Frontal cortex (tissue), 4 donors: ENCODE data around the gene GIPC2. TPM values are rescaled to one million over a fixed set of nuclear protein-coding genes. Genes with fewer than 3 reads are reported as not detected.
A peak's percentile ranks its signal among the peaks of the same experiment; 100 is the strongest.
"Not testable (repeated sequence)": the region's sequence is repeated elsewhere in the genome, so short reads cannot be mapped to it uniquely, and the experiment has no call there.

Experiments
- DNase-seq, 2 donors: peaks; one replicate each; pipeline ENCODE4 v3.0.0; 2012; ENCODE audit warnings: low spot score in 2 of 2
- FAIRE-seq: peaks from 2 replicates; lab custom pipeline; 2012; peaks lifted over from hg19 to GRCh38; lab: Jason Lieb, UNC
- total RNA-seq: library from RNA; depleted of rRNA; stranded (reverse); fragments of >200 nt; gene quantifications from one replicate; pipeline ENCODE4 v1.2.3, GENCODE V29; 2014
- donor health status: control.
- donor health status: control.
- donor health status: control.

The GIPC2 gene, protein sequence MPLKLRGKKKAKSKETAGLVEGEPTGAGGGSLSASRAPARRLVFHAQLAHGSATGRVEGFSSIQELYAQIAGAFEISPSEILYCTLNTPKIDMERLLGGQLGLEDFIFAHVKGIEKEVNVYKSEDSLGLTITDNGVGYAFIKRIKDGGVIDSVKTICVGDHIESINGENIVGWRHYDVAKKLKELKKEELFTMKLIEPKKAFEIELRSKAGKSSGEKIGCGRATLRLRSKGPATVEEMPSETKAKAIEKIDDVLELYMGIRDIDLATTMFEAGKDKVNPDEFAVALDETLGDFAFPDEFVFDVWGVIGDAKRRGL
- total RNA-seq = 0.41 TPM

DNA sequence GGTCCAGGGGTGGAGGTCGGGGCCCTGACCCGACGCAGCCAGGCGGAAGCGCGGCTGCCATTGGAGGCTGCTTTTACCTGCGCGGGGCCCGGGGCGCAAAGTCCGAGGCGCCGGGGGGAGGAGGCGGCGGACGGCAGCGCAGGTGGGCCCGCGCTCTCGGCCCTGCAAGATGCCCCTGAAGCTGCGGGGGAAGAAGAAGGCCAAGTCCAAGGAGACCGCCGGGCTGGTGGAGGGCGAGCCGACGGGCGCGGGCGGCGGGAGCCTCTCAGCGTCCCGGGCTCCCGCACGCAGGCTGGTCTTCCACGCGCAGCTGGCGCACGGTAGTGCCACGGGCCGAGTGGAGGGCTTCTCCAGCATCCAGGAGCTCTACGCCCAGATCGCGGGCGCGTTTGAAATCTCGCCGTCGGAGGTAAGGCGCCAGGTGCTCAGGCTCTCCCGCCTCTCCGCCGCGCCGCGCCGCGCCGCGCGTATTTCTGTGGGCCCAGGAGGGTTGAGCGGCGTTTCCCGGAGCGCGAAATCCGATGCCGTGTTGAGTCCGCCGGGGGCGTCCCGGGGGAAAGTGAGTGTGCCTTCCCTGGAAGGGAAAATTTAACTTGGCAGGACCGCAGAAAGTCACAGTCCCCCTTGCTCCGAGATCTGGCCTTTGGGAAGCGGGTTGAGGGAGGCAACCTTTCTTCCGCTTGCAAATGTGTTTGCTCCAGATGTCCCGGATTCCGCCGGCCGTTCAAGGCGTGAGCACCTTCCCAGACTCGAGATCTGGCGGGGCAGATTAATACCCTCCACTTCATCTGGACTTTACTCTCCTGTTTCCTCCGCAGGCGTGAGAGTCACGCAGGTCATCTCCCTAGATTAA is at the start of gene GIPC2:
GIPC2 (plus strand) TSS at position 41 of the 853 bp plus-strand sequence; CDS start at position 170, 129 bp downstream.
- DNase-seq (peak in 1 of 2 donors; percentile 35), FAIRE-seq (no peak)

DNA sequence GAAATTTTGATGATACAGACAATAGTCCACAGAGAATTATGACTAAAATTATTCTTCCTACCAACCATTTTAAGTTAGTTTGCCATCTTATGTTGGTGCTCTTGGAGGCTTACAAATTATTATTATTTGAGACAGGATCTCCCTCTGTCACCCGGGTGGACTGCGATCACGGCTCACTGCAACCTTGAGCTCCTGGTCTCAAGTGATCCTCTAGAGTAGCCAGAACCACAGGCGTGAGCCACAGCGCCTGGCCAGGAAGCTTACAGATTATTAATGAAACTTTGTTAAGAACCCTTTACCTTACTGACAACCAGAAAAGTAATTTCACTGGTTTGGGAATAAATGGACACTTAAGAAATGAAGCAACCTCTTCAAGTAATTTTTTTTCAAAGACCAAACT is 49.0 kb upstream of the GIPC2 start:
- no peak for DNase-seq
- no peak for FAIRE-seq

DNA sequence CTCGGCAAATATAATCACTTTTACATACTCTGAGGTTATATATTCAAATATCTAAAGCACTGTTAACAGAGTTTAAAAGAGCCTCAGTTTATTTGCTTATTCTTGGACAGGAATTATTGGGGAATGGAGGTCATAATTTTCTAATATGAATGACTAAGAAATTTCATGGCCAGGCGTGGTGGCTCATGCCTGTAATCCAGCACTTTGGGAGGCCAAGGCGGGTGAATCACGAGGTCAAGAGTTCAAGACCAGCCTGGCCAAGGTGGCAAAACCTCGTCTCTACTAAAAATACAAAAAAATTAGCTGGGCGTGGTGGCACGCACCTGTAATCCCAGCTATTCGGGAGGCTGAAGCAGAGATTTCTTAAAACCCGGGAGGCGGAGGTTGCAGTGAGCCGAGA is 45.2 kb upstream of the GIPC2 start:
- not testable (repeated sequence) for FAIRE-seq, DNase-seq

DNA sequence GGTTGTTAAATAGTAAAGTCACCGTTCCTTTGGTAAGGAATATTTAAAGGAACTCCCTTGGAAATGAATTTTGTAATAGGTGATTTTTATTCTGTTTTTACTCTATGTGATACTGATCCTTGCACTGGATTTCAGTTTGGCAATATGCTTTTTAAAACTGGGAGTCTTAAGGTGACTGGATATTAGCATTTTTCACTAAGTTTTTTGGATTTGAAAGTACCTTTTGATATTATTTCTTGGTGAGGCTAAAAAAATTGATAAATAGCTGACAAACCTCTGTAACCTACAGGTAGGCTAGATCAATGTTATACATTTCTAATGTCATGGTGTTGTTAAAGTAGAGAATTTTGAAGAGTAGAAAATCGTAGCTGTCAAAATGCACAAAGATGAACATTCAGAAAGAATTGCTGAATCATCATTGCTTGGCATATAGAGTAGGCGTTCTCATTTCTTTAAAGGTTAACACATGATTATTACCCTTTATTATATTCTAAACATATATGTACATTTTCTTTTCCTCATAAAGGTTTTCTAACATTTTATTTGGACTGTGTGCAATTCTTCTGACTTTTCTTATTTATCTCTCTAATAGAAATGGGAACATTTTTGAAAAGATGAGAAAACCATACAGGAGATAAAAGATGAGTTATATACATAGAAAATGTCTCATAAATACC is 42.6 kb upstream of the GIPC2 start:
- no peak for DNase-seq
- FAIRE-seq = peak; percentile 69

DNA sequence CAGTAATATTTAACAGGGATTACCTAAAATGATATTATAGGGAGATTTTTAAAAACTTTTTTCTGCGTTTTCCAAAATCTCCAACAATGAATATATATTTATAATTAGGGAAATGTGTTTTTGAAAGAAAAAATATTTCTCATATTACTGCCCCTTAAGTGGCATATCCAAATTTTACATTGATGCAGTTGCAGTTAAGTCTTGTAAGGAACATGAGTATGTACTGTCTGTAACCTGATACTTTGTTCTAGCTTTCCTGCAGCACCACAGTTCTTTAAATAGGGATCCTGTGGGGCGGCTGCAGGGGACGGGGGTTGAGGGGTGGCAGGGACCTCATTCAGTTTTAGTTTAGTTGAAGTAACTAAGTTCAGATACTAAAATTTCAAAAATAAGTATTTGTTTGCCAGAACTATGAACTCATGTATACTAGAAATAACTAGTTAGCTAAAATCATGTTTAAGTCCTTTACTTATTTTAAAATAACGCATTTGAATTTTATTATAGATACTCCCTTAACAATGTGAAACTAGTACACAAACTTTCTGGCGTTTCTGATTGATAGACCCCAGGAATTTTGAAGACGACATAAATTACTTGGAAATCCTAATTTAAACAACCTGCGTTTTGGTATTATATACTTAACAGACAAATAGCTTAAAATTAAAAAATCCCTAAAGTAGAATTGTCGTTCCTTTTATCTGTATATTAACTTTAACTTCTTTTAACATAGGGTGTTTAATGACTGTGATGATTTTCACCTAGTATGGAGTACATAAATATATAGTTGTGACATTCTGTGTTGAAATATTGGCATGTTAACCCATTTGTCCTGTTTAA is 41.7 kb upstream of the GIPC2 start:
- FAIRE-seq (no peak), DNase-seq (no peak)

DNA sequence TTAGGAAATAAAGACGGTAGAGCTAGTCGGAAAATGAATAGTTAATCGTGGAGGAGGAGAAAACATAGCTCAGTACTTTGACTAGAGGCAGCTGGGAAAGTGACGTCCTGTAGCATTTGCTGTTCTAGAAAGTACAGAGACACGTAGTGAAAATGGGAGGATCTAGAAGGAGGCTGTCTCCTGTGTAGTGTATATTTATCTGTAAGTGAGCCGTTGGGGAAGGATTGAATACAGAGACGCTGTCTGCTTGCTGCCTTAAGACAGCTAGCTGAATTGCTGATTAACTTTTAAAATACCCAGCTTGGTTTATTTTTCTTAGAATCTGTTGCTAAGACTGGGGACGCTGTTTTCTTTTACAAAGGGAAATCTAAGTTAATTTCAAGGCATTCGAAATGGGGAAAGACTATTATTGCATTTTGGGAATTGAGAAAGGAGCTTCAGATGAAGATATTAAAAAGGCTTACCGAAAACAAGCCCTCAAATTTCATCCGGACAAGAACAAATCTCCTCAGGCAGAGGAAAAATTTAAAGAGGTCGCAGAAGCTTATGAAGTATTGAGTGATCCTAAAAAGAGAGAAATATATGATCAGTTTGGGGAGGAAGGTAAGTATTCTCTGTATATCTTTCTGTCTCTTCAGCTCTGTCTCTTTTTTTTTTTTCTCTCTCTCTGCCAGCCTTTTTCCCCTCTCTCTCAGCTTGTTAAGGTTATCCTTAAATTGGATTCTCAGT is 40.9 kb upstream of the GIPC2 start, which contains the start of gene DNAJB4:
DNAJB4 (plus strand) TSS at position 221 of the 729 bp plus-strand sequence; CDS start at position 393, 172 bp downstream.
- peak; percentile 49 for FAIRE-seq
- DNase-seq = peak; percentile 52 to 57

DNA sequence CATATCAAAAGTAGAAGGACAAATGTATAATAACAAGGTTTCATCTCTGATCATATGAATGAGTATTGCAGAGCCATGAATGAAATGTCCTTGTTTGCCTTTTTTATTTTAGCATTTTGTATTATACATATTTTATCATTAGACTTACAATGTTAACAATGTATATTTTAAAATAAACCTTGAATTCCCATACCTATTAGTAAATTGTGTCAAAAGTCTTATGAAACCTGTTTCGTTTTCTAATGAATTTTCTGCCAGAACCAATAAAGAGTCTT is 40.4 kb upstream of the GIPC2 start:
- DNase-seq (no peak), FAIRE-seq (no peak)

DNA sequence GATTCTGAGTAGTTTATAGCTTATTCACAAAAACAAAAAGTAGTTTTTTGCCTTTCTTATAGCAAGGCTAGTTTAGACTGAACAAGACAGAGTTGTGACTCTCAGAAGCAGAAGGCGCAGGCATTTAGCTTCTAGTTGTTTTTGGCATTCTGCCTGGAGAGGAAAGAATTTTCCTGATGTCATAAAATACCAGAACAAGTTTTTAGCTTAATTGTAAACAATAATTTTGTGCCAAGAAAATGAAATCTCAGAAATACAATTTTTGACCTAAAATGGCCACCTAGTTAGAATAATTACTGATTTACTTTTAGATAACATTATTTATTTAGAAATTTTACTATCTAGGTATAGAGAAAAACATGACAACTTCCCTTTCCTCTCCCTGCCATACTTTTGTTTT is 40.0 kb upstream of the GIPC2 start:
- FAIRE-seq = peak; percentile 33
- DNase-seq = no peak

DNA sequence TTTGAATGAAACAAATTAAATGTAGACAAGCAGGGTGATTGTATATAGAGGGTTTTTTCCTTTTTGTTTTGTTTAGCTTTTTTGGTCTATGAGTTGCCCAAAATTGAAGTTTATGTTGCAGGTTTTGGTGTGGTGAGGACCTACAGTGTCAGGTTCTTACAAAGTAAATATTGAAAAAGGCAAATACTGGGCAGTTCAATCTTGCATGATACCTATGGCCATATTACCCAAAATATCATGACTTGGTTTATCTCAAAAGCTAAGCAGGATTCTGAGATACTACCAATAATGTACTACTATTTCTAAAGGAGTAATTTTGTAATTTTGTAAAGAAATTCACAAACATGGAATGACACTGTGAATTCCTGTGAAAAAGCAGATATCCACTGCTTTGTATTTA is 39.2 kb upstream of the GIPC2 start:
- DNase-seq (no peak), FAIRE-seq (no peak)

DNA sequence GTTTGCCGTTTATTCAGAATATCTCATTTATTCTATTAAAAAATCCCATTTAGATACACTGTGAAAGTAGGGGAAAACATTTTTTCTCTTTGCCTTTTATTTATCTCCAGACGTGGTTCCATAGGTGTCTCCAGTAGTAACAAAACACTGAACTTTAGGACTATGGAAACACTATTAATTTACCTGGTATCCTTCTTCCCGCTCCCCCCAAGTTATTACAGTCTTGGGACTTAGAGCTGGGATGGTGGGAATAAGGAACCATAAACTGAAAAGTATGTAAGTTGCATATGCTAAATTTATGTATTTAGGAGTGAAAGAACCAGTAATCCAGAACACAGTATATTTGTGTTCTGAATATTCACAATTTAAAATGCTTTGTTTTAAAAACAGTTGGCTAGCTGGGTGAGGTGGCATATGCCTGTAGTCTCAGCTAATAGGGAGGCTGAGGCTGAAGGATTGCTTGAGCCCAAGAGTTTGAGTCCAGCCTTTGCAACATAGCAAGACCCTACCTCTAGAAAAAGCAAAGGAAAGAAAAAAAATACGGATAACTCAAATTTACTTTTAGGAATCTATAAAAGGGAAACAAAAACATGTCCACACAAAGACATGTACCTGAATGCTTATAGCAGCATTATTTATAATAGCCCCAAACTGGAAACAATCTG is 38.0 kb upstream of the GIPC2 start:
- no peak for DNase-seq
- FAIRE-seq = no peak

DNA sequence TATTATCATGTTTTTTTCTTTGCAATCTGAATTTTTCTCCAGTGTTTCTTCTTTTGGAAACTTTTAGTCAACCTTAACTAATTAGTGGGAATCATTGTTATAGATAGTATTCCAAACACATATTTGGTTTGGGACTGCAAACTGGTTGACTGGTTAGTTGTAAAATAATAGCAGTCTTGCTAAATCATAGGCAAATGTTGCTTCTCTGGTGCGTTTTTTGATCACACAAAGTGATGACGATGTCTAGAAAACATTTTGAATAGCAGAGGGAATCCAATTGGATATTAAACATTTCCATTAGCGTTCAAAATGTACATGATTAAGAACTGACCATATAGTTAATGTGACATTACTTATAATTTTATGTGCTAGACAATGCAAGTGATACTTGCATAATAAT is 36.5 kb upstream of the GIPC2 start:
- FAIRE-seq (no peak), DNase-seq (no peak)

DNA sequence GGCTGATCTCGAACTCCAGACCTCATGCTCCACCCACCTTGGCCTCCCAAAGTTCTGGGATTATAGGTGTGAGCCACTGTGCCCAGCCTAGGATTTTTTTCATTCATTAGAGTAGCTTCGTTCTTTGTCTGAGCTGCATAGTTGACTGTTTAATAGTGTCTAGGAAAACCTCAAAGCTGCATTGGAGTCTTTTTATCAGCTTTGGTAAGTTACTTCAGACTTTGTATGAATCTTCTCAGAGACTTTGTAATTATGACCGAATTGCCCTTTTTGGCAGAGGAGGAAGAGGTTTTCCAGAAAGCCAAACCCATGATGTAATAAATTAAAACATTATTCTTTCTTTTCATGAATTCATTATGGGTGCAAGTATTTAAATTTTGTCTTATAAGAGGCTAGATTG is 35.9 kb upstream of the GIPC2 start:
- DNase-seq (no peak), FAIRE-seq (no peak)

DNA sequence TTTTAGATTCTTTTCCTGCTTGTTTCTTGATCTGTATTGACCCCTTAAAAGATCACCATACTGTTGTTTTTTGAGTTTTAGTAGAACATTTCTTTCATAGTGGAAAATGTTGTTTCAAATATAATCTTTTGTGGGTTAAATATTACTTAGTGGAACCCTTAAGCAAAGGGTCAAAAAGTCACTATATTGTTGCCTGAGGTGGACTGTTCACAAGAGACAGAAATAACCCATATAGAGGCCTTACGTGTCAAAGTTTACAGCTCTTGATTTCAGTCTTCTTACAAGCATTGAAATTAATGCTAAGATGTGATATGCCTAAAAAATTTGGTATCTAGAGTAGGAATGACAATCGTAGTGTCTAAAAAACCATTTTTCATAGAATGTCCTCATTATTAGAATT is 34.7 kb upstream of the GIPC2 start:
- no peak for FAIRE-seq
- no peak for DNase-seq

DNA sequence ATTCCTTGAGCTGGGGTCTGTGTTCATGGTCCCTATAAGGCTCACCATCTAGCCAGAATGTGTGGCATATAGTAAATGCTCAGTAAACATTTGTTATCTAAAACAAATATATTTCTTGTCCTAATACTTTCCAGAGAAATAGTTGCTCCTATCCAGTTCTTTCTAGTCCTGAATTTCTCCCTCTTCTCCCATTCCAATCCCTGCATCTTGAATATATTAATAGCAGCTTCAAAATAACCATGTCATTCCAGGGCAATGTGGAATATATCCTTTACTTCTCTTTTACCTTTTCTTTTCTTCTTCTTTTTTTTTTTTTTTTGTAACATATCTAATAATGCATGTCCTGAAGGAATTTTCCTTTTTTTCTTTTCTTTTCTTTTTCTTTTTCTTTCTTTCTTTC is 30.6 kb upstream of the GIPC2 start:
- no peak for FAIRE-seq
- no peak for DNase-seq

DNA sequence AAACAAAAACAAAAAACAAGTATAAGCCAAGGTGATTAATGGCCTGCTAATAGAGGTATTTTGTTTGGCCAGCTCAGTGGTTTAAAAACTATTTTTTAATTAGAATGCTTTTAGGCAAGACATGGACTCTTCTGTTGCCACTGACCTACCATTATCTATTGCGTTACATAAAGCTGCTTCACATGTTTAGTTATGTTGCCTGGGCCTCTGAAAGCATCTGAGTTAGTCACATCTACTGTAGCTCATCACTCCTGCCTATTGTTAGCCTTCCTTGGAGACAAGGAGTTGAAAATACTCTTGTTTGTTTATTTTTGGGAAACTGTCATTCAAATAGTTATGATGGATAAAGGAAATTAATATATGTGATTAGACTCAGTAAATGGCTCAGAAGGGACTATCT is 26.7 kb upstream of the GIPC2 start:
- no peak for DNase-seq
- FAIRE-seq = no peak

DNA sequence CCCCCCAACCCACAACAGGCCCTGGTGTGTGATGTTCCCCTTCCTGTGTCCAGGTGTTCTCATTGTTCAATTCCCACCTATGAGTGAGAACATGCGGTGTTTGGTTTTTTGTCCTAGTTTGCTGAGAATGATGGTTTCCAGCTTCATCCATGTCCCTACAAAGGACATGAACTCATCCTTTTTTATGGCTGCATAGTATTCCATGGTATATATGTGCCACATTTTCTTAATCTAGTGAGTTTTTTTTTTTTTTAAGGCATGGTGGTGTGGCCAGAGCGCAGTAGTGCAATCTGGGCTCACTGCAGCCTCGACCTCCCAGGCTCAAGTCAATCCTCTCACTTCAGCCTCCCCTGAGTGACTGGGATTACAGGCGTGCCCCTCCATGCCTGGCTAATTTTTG is 24.6 kb upstream of the GIPC2 start:
- DNase-seq, FAIRE-seq: not testable (repeated sequence)

DNA sequence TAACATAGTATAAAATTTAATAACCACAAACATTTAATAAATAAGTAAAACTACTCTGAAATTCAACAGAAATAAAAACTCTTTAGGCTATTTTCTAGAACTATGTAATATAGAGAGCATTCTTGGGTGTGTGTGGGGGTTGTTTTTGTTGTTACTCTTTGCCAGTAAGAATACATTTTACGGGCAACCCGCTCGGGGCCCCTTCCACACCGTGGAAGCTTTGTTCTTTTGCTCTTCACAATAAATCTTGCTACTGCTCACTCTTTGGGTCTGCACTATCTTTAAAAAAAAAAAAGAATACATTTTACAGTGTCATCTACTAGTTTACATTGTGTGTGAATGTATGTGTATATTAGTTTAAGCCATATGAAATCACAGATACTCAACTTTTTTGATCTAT is 16.0 kb upstream of the GIPC2 start:
- DNase-seq (no peak), FAIRE-seq (no peak)

DNA sequence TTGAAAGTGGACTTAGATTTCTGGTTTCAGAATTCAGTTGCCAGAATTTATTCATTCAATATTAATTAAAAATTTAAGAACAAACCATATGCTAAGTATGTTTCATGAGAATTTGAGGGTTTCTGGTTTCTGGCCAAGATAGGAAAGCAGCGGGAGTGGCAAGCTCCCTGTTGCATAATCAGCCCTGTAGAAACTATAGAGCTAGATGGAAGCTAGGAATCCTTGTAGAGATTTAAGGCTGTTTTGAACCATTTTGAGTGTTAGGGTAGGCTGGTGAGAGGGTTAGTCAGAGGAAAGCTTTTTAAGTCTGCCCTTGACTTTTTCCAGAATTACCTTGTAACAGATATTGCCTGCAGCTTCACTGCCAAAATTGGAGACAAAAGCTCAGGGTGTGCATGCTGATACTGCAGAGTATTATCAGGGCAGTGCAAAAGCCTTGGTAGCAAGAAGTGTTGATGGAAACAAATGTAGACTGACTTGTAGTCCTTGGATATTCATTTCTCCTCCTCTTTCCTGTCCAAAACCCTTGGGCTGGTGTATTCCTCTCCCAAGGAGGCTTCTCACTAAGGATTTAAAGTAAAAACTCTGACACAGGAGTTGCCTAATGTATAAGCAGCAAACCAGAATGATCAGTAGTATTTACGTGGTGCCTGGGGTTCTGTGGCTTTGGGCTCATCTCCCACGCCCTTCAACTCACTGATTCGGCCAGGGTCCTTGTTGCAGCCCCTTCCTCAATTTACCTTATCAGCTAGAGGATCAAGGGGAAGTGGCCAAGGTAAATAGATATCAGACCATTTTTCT is 12.6 kb upstream of the GIPC2 start:
- no peak for DNase-seq
- FAIRE-seq = no peak
